ENCODE data around the gene TCF4. TPM values are rescaled to one million over a fixed set of nuclear protein-coding genes. Genes with fewer than 3 reads are reported as not detected.

The TCF4 gene
- total RNA-seq, 1 experiment from 2014 or later, result 0.42 TPM

DNA sequence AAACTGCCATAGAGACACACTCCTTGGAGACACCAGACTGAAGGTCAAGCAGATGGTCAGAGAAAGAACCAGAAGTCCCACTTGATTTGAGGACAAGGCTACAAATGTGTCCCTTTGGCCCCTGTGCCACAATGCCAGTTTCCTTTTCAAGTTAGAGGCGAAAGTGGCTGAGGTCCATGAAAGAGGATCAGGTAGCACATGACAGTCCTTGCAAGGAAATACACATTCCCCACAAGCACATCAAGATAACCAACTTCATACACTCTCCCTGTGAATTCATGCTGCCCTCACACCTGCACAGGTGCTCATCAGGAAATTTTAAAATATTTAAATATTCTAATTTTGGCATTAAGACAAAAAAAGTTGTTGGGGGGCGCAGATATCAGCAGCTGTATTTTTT is 218.6 kb downstream of the TCF4 start:
- DNase-seq (ENCODE audit: low read depth, low spot score), result no peak
- H4K20me1 ChIP-seq (ENCODE audit: insufficient read depth), result no peaks in the 10 kb centered on the region
- H3K4me2 ChIP-seq (ENCODE audit: low read length), result no peak overlapping the region
- no peaks in the 10 kb centered on the region for H3K9me2 ChIP-seq (ENCODE audit: insufficient read depth)
- no TSS peak for BruUV-seq (replicated peaks)
- no peaks in the 10 kb centered on the region for H3K4me1 ChIP-seq (ENCODE audit: control insufficient read depth in 1 of 2, insufficient read depth in 2 of 2, low read length in 2 of 2)
- CTCF ChIA-PET, result no interaction called here
- no peak overlapping the region for H3K4me3 ChIP-seq (replicated peaks in 1 of 2; ENCODE audit: low read depth in 1 of 2, low read length in 2 of 2)
- no peak overlapping the region for H2AFZ ChIP-seq (ENCODE audit: low read depth, low read length, poor library complexity, severe bottlenecking)
- intact Hi-C loops (cut with micrococcal nuclease), result no loop called here
- no peaks in the 10 kb centered on the region for H3K79me2 ChIP-seq (ENCODE audit: insufficient read depth, low read length)
- no peak overlapping the region for H3K27ac ChIP-seq (ENCODE audit: low read depth, low read length)
- RAD21 ChIA-PET (ENCODE audit: low non-redundant PET in 1 of 2, low total read pairs in 2 of 2, uncharacterized antibody in 2 of 2, unreplicated experiment in 2 of 2), result no interaction called here
- H3K36me3 ChIP-seq (ENCODE audit: control insufficient read depth in 1 of 2, insufficient read depth in 2 of 2, low read length in 2 of 2), result no peaks in the 10 kb centered on the region
- no peak overlapping the region for H3K9ac ChIP-seq (ENCODE audit: low read length)
- no peak for ATAC-seq
- no peaks in the 10 kb centered on the region for H3K27me3 ChIP-seq (ENCODE audit: insufficient read depth, low read length)
- TF ChIP-seq POLR2AphosphoS5 (IDR thresholded peaks at IDR 0.05; ENCODE audit: low read depth, low read length), result no peak
- TF ChIP-seq ELF1 (IDR thresholded peaks at IDR 0.05; ENCODE audit: borderline replicate concordance, low read depth), result no peak
- no peak for TF ChIP-seq SRF (IDR thresholded peaks at IDR 0.05; ENCODE audit: low read depth)
- no peak for TF ChIP-seq EZH2phosphoT487 (IDR thresholded peaks at IDR 0.05; ENCODE audit: borderline replicate concordance)
- no peak for TF ChIP-seq CTCF (IDR thresholded peaks at IDR 0.05 in 2 of 3, conservative IDR thresholded peaks at IDR 0.05 in 1 of 3; ENCODE audit: borderline replicate concordance in 1 of 3, insufficient read depth in 1 of 3, low read depth in 2 of 3, low read length in 2 of 3)
- no peak for TF ChIP-seq ATF3 (IDR thresholded peaks at IDR 0.05)
- TF ChIP-seq RAD21 (IDR thresholded peaks at IDR 0.05; ENCODE audit: low read depth), result no peak
- no peaks in the 10 kb centered on the region for H3K9me3 ChIP-seq (ENCODE audit: control insufficient read depth in 1 of 2, insufficient read depth in 1 of 2, low read depth in 1 of 2, low read length in 2 of 2)
- POLR2A ChIA-PET, result no interaction called here

- ChIA-PET RAD21 (ENCODE audit: low non-redundant PET in 1 of 2, low total read pairs in 2 of 2, uncharacterized antibody in 2 of 2, unreplicated experiment in 2 of 2) (no interaction called here), POLR2A (no interaction called here), CTCF (no interaction called here)
- no peaks in the 10 kb centered on the region for H3K79me2 ChIP-seq (ENCODE audit: insufficient read depth, low read length)
- no peak overlapping the region for H3K4me3 ChIP-seq (replicated peaks in 1 of 2; ENCODE audit: low read depth in 1 of 2, low read length in 2 of 2)
- no peaks in the 10 kb centered on the region for H4K20me1 ChIP-seq (ENCODE audit: insufficient read depth)
- no peak overlapping the region for H3K9ac ChIP-seq (ENCODE audit: low read length)
- H2AFZ ChIP-seq (ENCODE audit: low read depth, low read length, poor library complexity, severe bottlenecking), result no peak overlapping the region
- H3K9me3 ChIP-seq (ENCODE audit: control insufficient read depth in 1 of 2, insufficient read depth in 1 of 2, low read depth in 1 of 2, low read length in 2 of 2), result no peaks in the 10 kb centered on the region; a peak in 1 of 4 replicates
- DNase-seq (ENCODE audit: low read depth, low spot score) (no peak), ATAC-seq (no peak)
- no peaks in the 10 kb centered on the region for H3K9me2 ChIP-seq (ENCODE audit: insufficient read depth)
- no peaks in the 10 kb centered on the region for H3K4me1 ChIP-seq (ENCODE audit: control insufficient read depth in 1 of 2, insufficient read depth in 2 of 2, low read length in 2 of 2)
- no TSS peak for BruUV-seq (replicated peaks)
- no peak overlapping the region for H3K4me2 ChIP-seq (ENCODE audit: low read length)
- intact Hi-C loops (cut with micrococcal nuclease), result no loop called here
- no peak overlapping the region for H3K27ac ChIP-seq (ENCODE audit: low read depth, low read length)
- H3K27me3 ChIP-seq (ENCODE audit: insufficient read depth, low read length), result no peaks in the 10 kb centered on the region
- no peaks in the 10 kb centered on the region for H3K36me3 ChIP-seq (ENCODE audit: control insufficient read depth in 1 of 2, insufficient read depth in 2 of 2, low read length in 2 of 2)
- TF ChIP-seq ZBTB33 (IDR thresholded peaks at IDR 0.05; ENCODE audit: extremely low read depth, insufficient replicate concordance, low read length), result no peak
- no peak for TF ChIP-seq YY1 (IDR thresholded peaks at IDR 0.05; ENCODE audit: extremely low read depth, insufficient replicate concordance, low read depth, low read length)
- TF ChIP-seq CEBPB (IDR thresholded peaks at IDR 0.05; ENCODE audit: low read depth), result no peak
- no peak for TF ChIP-seq POLR2AphosphoS5 (IDR thresholded peaks at IDR 0.05; ENCODE audit: low read depth, low read length)
- TF ChIP-seq POLR2A (IDR thresholded peaks at IDR 0.05; ENCODE audit: borderline replicate concordance, extremely low read depth, insufficient read depth, insufficient read length), result no peak
- TF ChIP-seq EZH2 (IDR thresholded peaks at IDR 0.05), result no peak
- no peak for TF ChIP-seq REST (IDR thresholded peaks at IDR 0.05; ENCODE audit: low read depth)
- TF ChIP-seq ZFX (IDR thresholded peaks at IDR 0.05), result no peak
These were observed 222.7 kb downstream of the TCF4 start for GRCh38 chr18:55365342-55365741.
